Measurements from ENCODE around the gene HRCT1. TPM values are rescaled to one million over a fixed set of nuclear protein-coding genes. Genes with fewer than 3 reads are reported as not detected.
A peak's percentile ranks its signal among the peaks of the same experiment; 100 is the strongest.

HRCT1 gene
- total RNA-seq, 4 donors from 2014 or later, result 23.9 to 60.2 (median 34.3) TPM

GRCh38 chr9:35923598-35923926, 17.6 kb downstream of the HRCT1 start:
- TF ChIP-seq CTCF (IDR thresholded peaks at IDR 0.05) (no peak), EP300 (IDR thresholded peaks at IDR 0.05; ENCODE audit: low read depth) (no peak), POLR2A (IDR thresholded peaks at IDR 0.05) (no peak), POLR2AphosphoS5 (IDR thresholded peaks at IDR 0.05) (no peak)
- WGBS, 2 donors (ENCODE audit: low coverage in 1 of 2), result 93 to 97% methylated on average over 1 of the region's 1 CpG
- peaks cover 3 to 51% (median 37%) of the 10 kb centered on the region in 4 donors for H3K4me1 ChIP-seq
- in situ Hi-C loops (cut with MboI; ENCODE audit: low pct_ligation_motif_present in 1 of 4, low pct_unique_long_range_greater_than_20kb in 1 of 4, low sequenced_read_pairs in 3 of 4) (no loop called here), intact Hi-C loops (cut with DNase I; ENCODE audit: low total_unique reads) (no loop called here)
- no peaks in the 10 kb centered on the region for H3K36me3 ChIP-seq
- no peak overlapping the region for H3K4me3 ChIP-seq
- H3K27me3 ChIP-seq, result no peaks in the 10 kb centered on the region
- DNase-seq, result no peak
- H3K9me3 ChIP-seq, result no peaks in the 10 kb centered on the region
- H3K27ac ChIP-seq, result peak overlapping the region; percentile 45 to 82 (median 75)

DNA sequence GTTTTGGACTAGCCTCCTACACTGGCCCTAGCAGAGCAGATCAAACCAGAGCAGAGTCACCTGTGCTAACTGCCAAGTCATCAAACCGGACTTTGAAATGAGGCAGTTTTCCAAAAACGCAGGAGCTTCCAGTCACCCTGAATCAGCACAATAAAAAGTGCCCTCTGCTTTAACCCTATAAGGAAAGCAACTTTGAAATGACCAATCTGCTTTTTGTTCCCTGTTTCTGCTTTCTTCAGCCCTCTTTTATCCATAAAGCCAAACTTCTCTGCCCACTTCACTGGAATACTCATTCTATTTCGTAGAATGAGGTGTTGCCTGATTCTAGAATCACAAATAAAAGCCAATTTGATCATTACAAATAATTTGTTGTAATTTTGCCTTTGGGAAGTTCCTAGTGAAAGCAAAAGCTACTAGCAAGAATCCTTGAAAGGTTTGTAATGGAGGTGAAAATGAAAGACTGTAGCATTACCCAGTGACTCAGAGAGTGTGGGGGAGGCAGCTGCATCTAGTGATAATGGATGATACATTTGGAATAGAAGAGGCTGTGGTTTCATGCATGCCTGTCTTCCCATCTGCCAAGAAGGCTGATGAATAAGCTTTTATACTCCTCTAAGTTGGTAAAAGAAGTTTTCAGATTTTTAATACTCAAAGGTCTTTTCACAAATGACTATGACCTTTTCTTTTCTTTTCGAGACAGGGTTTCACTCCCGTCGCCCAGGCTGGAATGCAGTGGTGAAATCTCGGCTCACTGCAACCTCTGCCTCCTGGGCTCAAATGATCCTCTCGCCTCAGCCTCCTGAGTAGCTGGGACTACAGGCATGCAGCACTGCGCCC, 18.1 kb downstream of the HRCT1 start:
- Histone ChIP-seq H3K4me3 (no peak overlapping the region), H3K27ac (peak overlapping the region; percentile 45 to 82 (median 75)), H3K4me1 (peaks cover 0 to 49% (median 31%) of the 10 kb centered on the region in 4 donors), H3K36me3 (no peaks in the 10 kb centered on the region), H3K9me3 (no peaks in the 10 kb centered on the region), H3K27me3 (no peaks in the 10 kb centered on the region)
- no peak for TF ChIP-seq CTCF (IDR thresholded peaks at IDR 0.05)
- TF ChIP-seq POLR2AphosphoS5 (IDR thresholded peaks at IDR 0.05), result peak in 2 of 3 donors; percentile 6 to 31
- intact Hi-C loops (cut with DNase I; ENCODE audit: low total_unique reads), result no loop called here
- in situ Hi-C loops (cut with MboI; ENCODE audit: low pct_ligation_motif_present in 1 of 4, low pct_unique_long_range_greater_than_20kb in 1 of 4, low sequenced_read_pairs in 3 of 4), result no loop called here
- DNase-seq, result no peak
- WGBS, 2 donors (ENCODE audit: low coverage in 1 of 2), result 59% methylated on average over 5 to 9 of the region's 9 CpGs

DNA sequence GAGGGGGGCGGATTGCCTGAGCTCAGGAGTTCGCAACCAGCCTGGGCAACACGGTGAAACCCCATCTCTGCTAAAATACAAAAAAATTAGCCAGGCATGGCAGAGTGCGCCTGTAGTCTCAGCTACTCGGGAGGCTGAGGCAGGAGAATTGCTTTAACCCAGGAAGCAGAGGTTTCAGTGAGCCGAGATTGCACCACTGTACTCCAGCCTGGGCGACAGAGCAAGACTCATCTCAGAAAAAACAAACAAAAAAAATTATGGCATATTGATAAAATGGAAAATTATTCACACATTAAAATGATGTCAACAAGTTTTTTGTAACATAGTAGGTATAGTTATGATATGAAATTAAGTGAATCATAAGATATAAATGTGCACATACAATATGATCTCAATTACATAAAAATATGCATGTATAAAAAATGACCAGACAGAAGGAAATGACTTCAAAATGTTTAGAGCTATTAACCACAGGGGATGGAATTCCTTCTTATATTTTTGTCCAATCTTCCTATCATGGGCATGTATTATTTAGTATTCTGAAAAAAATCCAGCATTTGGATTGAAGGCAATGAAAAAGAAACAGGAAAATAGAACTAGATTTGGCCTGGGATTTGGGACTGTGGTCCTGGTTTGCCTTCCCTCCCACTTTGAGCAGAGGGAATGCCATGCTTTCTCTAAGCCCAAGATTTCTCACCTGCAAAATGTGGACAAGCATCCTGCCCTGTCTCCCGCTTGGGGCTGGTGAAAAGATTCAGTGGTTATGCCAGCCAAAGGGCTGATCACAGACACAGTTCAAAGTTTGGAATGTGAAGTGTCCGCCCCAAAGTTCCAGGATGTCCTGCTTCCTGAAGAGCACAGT, 22.8 kb downstream of the HRCT1 start:
- no peaks in the 10 kb centered on the region for H3K9me3 ChIP-seq
- TF ChIP-seq POLR2A (IDR thresholded peaks at IDR 0.05), result no peak
- no peak for TF ChIP-seq EP300 (IDR thresholded peaks at IDR 0.05; ENCODE audit: low read depth)
- TF ChIP-seq CTCF (IDR thresholded peaks at IDR 0.05), result no peak
- TF ChIP-seq POLR2AphosphoS5 (IDR thresholded peaks at IDR 0.05), result no peak
- H3K4me3 ChIP-seq, result no peak overlapping the region
- H3K4me1 ChIP-seq, result peaks cover 0 to 14% (median 7%) of the 10 kb centered on the region in 4 donors
- in situ Hi-C loops (cut with MboI; ENCODE audit: low pct_ligation_motif_present in 1 of 4, low pct_unique_long_range_greater_than_20kb in 1 of 4, low sequenced_read_pairs in 3 of 4), result no loop called here
- H3K27ac ChIP-seq, result no peak overlapping the region
- intact Hi-C loops (cut with DNase I; ENCODE audit: low total_unique reads), result no loop called here
- H3K36me3 ChIP-seq, result no peaks in the 10 kb centered on the region
- H3K27me3 ChIP-seq, result no peaks in the 10 kb centered on the region
- 77 to 81% methylated on average over 5 to 9 of the region's 9 CpGs for WGBS, 2 donors (ENCODE audit: low coverage in 1 of 2)
- DNase-seq, result no peak

- WGBS, 2 donors (ENCODE audit: low coverage in 1 of 2), result 82 to 100% methylated on average over 1 to 6 of the region's 6 CpGs
- no peak for DNase-seq
Observed at GRCh38 chr9:35929453-35929718, 23.4 kb downstream of the HRCT1 start.

More at GRCh38 chr9:35929453-35929718, 23.4 kb downstream of the HRCT1 start:
- no peak overlapping the region for H3K4me3 ChIP-seq
- TF ChIP-seq POLR2A (IDR thresholded peaks at IDR 0.05) (no peak), CTCF (IDR thresholded peaks at IDR 0.05) (no peak), POLR2AphosphoS5 (IDR thresholded peaks at IDR 0.05) (no peak), EP300 (IDR thresholded peaks at IDR 0.05; ENCODE audit: low read depth) (no peak)
- H3K9me3 ChIP-seq, result no peaks in the 10 kb centered on the region
- no peaks in the 10 kb centered on the region for H3K36me3 ChIP-seq
- H3K27ac ChIP-seq, result no peak overlapping the region
- intact Hi-C loops (cut with DNase I; ENCODE audit: low total_unique reads), result no loop called here
- H3K27me3 ChIP-seq, result no peaks in the 10 kb centered on the region
- H3K4me1 ChIP-seq, result peaks cover 0 to 8% (median 2%) of the 10 kb centered on the region in 4 donors
- in situ Hi-C loops (cut with MboI; ENCODE audit: low pct_ligation_motif_present in 1 of 4, low pct_unique_long_range_greater_than_20kb in 1 of 4, low sequenced_read_pairs in 3 of 4), result no loop called here
